ENCODE measurements around the gene CUEDC1. TPM values are rescaled to one million over a fixed set of nuclear protein-coding genes. Genes with fewer than 3 reads are reported as not detected.

The CUEDC1 gene
- total and polyA plus RNA-seq, 2 donors (not counting 1 experiment from before 2014, with no cell fraction given) = 0.57 TPM; not detected in 1

- Histone ChIP-seq H3K79me2 (ENCODE audit: control insufficient read depth, insufficient read depth, low read length) (no peaks in the 10 kb centered on the region), H3K4me1 (ENCODE audit: control insufficient read depth in 2 of 2, insufficient read depth in 2 of 2, low read length in 2 of 2) (no peaks in the 10 kb centered on the region), H3K36me3 (replicated peaks in 1 of 2; ENCODE audit: control extremely low read depth in 1 of 2, control insufficient read depth in 1 of 2, extremely low read depth in 1 of 2, insufficient read depth in 2 of 2, low read length in 1 of 2) (no peaks in the 10 kb centered on the region), H3K9ac (ENCODE audit: low read length) (no peak overlapping the region), H3K27ac (ENCODE audit: low read length in 2 of 2) (no peak overlapping the region), H3K4me3 (ENCODE audit: control extremely low read depth in 1 of 5, extremely low read depth in 1 of 5, insufficient read depth in 1 of 5, low read depth in 2 of 5, low read length in 4 of 5) (no peak overlapping the region), H3K27me3 (replicated peaks in 1 of 4; ENCODE audit: control extremely low read depth in 1 of 4, control insufficient read depth in 3 of 4, insufficient read depth in 4 of 4, low read length in 3 of 4) (peaks cover 0 to 24% (median 13%) of the 10 kb centered on the region in 4 experiments), H3K9me3 (ENCODE audit: control extremely low read depth in 1 of 3, control insufficient read depth in 2 of 3, insufficient read depth in 1 of 3, low read length in 2 of 3) (no peaks in the 10 kb centered on the region), H2AFZ (ENCODE audit: insufficient read depth, low read depth, low read length, poor library complexity, severe bottlenecking) (no peak overlapping the region), H3K4me2 (replicated peaks; ENCODE audit: low read depth, low read length, poor library complexity, severe bottlenecking) (no peak overlapping the region), H4K20me1 (ENCODE audit: control insufficient read depth, insufficient read depth, low read length, poor library complexity, severe bottlenecking) (no peaks in the 10 kb centered on the region)
- 84% methylated on average over 7 of the region's 9 CpGs for WGBS (ENCODE audit: insufficient coverage)
- Mint-ChIP-seq H3K9me3 (ENCODE audit: insufficient read depth) (no peaks in the 10 kb centered on the region), H3K27me3 (peaks cover 32% of the 10 kb centered on the region), H3K27ac (no peak overlapping the region), H3K4me1 (no peaks in the 10 kb centered on the region), H3K4me3 (no peak overlapping the region)
- intact Hi-C loops (cut with micrococcal nuclease) = loop anchor here (1.0 kb wide), 3 partner anchors 78 to 196 kb away; no protein-coding TSS in a partner anchor
- TF ChIP-seq CTCF (IDR thresholded peaks at IDR 0.05) (peak; percentile 37), EZH2 (IDR thresholded peaks at IDR 0.05; ENCODE audit: borderline replicate concordance, insufficient read depth, low read depth, low read length, poor library complexity, severe bottlenecking) (no peak)
- ChIA-PET POLR2A (interaction anchor here (1.3 kb wide), 1 partner anchor 79 kb away, joined by 3 read pairs; no protein-coding TSS in a partner anchor), CTCF (interaction anchor here (0.6 to 3.4 kb wide), 13 partner anchors 23 to 195 kb away, joined by 3 to 40 read pairs (median 3); no protein-coding TSS in a partner anchor)
- peak; percentile 61 for DNase-seq
- ATAC-seq (ENCODE audit: low read depth) = peak; percentile 71
These were observed 38.0 kb downstream of the CUEDC1 start for GRCh38 chr17:57916925-57917858.

All from B cell (primary cell).